Sigmoid colon (tissue), 4 donors: ENCODE measurements around the gene TNC.

ENCODE experiments used
- CTCF ChIP-seq, 4 experiments: fragments of 450-650 bp in 3 of 4; fragments of 200-600 bp in 1 of 4; IDR thresholded peaks; one replicate each; pipeline ENCODE4 v1.5.1; 2016 to 2019; ENCODE audit warnings: antibody characterized with exemption in 4 of 4, mild to moderate bottlenecking in 3 of 4, moderate library complexity in 2 of 4
- EP300 ChIP-seq, 4 donors: sonication (generic); formaldehyde crosslinking; IDR thresholded peaks; one replicate each; pipeline ENCODE4 v1.6.1; 2017; ENCODE audit warnings: antibody characterized with exemption in 4 of 4
- POLR2A ChIP-seq, 2 donors: fragments of 450-650 bp; IDR thresholded peaks; one replicate each; pipeline ENCODE4 v1.6.1; 2016; ENCODE audit warnings: antibody characterized with exemption in 2 of 2, mild to moderate bottlenecking in 2 of 2, moderate library complexity in 2 of 2

- TF ChIP-seq EP300 (IDR thresholded peaks at IDR 0.05), result no peak
- no peak for TF ChIP-seq CTCF (IDR thresholded peaks at IDR 0.05)
- no peak for TF ChIP-seq POLR2A (IDR thresholded peaks at IDR 0.05)
Measured at GRCh38 chr9:115080242-115080641, 37.7 kb downstream of the TNC start.
